ENCODE measurements around the gene ST6GAL1. TPM values are rescaled to one million over a fixed set of nuclear protein-coding genes. Genes with fewer than 3 reads are reported as not detected.
"Not testable (repeated sequence)": the region's sequence is repeated elsewhere in the genome, so short reads cannot be mapped to it uniquely, and the experiment has no call there.

ST6GAL1 gene, protein sequence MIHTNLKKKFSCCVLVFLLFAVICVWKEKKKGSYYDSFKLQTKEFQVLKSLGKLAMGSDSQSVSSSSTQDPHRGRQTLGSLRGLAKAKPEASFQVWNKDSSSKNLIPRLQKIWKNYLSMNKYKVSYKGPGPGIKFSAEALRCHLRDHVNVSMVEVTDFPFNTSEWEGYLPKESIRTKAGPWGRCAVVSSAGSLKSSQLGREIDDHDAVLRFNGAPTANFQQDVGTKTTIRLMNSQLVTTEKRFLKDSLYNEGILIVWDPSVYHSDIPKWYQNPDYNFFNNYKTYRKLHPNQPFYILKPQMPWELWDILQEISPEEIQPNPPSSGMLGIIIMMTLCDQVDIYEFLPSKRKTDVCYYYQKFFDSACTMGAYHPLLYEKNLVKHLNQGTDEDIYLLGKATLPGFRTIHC
- total RNA-seq = 61.8 TPM
- long read RNA-seq, full-length matches to known transcripts = 14 of 56 reads
- long read RNA-seq, partial matches to known transcripts = 5 of 56 reads
- long read RNA-seq, other reads (novel, unspliced or antisense) = 37 of 56 reads

DNA sequence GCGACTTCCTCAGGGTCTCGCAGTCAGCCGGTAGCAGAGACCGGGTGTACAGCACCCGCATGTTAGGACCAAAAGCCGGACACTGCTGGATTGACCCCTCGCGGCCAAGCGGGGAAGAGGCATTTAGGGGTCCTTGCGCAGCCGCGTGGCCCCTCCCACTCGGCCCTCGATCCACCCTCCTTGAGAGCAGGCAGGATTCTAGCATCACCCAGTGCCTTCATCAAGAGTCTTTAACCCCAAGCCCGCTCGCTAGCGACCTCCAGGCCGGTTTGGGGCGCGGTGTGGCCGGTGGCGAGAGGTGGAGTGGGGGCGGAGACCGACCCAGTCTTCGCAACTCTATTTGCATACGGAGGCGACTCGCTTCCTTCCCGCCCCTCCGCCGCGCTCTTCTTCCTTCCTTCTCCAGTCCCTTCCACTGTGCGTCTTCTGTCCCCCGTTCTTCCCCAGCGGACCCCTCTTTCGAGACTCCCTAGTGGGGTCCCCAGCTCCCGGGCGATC lies at the start of gene ST6GAL1:
ST6GAL1 (plus strand) TSS at position 384 of the 498 bp plus-strand sequence. CDS start 112,178 bp downstream, outside the sequence.
- peak; percentile 93 for DNase-seq (ENCODE audit: low spot score)
- intact Hi-C loops (cut with DNase I) = loop anchor here (2.0 to 5.0 kb wide), 6 partner anchors 45 to 257 kb away; partner anchors contain the start of gene EIF4A2

DNA sequence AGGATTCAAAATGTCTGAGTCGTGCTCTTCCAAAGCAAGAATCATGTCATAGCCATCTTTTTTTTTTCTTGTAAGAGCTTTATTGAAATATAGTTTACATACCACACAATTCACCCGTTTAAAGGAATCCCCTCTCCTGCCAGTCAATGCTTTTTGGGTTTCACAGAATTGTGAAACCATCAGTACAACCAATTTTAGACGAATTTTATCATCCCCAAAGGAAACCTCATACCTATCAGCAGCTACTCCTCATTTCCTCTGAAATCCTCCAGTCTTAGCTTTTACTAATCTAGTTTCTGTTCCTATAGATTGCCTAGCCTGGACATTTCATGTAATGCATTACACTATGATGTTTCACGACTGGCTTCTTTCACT lies 48.2 kb upstream of the ST6GAL1 start:
- no peak for DNase-seq (ENCODE audit: low spot score)
- intact Hi-C loops (cut with DNase I) = no loop called here

DNA sequence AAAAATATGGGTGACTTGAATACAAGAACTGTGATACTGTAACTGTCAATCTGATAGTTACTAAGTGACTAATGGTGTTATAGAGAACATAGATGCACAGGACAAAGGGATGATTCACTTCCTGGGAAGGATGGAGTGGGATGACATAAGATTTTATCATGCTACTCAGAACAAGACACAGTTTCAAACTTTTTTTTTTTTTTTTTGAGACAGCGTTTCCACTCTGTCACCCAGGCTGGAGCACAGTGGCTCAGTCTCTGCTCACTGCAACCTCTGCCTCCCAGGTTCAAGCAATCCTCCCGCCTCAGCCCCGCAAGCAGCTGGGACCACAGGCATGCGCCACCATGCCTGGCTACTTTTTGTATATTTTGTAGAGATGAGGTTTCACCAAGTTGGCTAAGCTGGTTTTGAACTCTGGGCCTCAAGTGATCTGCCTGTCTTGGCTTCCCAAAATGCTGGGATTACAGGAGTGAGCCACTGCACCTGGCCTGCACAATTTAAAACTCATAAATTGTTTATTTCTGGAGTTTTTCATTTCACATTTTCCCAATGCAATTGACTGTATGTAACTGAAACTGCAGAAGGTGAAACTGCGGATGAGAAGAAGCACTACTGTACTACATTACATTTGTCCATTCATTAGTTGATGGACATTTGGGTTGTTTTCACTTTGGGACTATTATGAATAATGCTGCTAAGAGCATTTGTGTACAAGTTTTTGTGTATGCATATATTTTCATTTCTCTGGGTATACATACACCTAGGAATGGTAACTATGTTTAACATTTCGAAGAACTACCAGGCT lies 47.2 kb upstream of the ST6GAL1 start:
- intact Hi-C loops (cut with DNase I) = no loop called here
- no peak for DNase-seq (ENCODE audit: low spot score)

DNA sequence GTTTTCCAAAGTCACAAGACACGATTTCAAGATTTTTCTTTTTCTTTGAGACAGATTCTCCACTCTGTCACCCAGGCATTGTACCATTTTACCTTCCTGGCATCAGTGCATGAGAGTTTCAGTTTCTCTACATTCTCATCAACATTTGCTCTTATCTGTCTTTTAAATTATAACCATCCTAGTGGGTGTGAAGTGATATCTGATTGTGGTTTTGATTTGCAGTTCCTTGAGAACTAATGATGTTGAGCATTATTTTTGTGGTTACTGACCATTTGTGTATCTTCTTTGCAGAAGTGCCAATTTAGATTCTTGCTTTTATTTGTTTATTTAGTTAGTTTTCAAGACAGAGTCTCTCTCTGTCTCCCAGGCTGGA lies 46.7 kb upstream of the ST6GAL1 start:
- DNase-seq (ENCODE audit: low spot score) = no peak
- intact Hi-C loops (cut with DNase I) = no loop called here

DNA sequence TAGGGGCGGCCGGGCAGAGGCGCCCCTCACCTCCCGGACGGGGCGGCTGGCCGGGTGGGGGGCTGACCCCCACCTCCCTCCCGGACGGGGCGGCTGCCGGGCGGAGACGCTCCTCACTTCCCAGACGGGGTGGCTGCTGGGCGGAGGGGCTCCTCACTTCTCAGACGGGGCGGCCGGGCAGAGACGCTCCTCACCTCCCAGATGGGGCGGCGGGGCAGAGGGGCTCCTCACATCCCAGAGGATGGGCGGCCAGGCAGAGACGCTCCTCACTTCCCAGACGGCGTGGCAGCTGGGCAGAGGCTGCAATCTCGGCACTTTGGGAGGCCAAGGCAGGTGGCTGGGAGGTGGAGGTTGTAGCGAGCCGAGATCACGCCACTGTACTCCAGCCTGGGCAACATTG lies 45.5 kb upstream of the ST6GAL1 start:
- DNase-seq (ENCODE audit: low spot score); intact Hi-C loops (cut with DNase I): not testable (repeated sequence)

DNA sequence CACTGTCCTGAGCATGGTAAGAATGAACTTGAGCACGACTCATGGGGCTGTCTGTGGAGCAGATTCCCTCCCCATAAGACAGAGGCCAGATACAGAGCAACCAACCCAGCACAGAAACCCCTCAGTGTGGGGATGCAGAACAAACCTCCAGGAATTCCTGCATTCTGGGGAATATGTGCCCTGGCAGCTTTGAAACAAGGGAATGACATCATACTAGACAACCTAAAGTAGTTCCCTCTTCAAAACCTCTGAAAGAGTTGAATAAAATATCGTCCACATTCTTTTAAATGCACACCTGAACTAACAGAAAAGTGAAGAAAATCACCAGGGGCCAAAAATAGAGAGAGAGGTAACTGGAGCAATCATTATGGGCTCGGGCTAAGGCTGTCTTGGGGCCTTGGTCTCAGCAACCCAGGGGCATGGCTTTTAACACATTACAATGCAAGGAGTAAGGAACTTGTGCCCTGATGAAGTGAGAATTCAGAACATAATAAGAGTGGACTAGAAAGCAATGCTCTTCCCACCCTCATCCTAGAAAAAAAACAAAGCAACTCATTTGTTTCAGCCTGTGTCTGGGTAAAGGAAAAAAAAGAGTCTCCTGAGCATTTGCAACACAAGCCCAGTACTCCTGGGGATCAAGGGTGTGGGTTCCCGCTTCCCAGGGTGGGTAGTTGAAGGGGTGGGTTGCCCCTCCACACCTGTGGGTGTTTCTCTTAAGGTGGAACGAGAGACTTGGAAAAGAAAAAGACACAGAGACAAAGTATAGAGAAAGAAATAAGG lies 43.9 kb upstream of the ST6GAL1 start:
- DNase-seq (ENCODE audit: low spot score) = no peak
- intact Hi-C loops (cut with DNase I) = no loop called here

DNA sequence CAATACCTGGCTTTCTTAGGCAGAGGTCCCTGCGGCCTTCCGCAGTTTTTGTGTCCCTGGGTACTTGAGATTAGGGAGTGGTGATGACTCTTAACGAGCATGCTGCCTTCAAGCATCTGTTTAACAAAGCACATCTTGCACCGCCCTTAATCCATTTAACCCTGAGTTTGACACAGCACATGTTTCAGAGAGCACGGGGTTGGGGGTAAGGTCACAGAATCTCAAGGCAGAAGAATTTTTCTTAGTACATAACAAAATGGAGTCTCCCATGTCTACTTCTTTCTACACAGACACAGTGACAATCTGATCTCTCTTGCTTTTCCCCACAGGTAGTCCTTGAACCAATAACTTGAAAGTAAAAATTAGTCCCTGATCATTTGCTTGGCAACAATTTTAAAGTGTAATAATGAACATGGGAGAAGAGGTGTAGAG lies 42.8 kb upstream of the ST6GAL1 start:
- intact Hi-C loops (cut with DNase I); DNase-seq (ENCODE audit: low spot score): not testable (repeated sequence)

DNA sequence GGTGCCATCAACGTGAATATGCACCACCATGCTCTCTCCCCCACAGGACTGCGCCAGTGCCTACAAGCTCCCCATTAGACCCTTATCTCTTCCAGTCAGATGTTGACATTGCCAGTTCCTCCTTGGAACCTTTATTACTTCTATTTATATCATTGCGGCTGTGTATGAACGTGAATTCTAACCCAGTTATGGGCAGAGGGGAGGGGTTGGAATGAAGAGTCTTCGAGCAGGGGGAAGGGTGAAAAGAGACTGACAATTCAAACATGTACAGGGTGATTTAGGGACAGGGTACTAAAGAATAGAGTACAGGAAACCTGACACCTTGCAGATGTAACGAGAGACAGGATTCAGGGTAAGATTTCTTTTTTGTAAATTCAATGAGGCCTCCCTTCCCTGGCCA lies 41.8 kb upstream of the ST6GAL1 start:
- DNase-seq (ENCODE audit: low spot score) = no peak
- intact Hi-C loops (cut with DNase I) = no loop called here

DNA sequence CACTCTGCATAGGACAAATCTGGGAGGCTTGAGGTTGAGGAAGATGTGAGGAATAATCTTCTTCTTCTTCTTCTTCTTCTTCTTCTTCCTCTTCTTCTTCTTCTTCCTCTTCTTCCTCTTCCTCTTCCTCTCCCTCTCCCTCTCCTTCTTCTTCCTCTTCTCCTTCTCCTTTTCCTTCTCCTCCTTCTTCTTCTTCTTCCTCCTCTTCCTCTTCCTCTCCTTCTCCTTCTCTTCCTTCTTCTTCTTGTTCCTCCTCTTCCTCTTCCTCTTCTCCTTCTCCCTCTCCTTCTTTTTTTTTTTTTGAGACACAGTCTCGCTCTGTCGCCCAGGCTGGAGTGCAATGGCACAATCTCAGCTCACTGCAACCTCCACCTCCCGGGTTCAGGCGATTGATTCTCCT lies 40.6 kb upstream of the ST6GAL1 start:
- DNase-seq (ENCODE audit: low spot score); intact Hi-C loops (cut with DNase I): not testable (repeated sequence)

DNA sequence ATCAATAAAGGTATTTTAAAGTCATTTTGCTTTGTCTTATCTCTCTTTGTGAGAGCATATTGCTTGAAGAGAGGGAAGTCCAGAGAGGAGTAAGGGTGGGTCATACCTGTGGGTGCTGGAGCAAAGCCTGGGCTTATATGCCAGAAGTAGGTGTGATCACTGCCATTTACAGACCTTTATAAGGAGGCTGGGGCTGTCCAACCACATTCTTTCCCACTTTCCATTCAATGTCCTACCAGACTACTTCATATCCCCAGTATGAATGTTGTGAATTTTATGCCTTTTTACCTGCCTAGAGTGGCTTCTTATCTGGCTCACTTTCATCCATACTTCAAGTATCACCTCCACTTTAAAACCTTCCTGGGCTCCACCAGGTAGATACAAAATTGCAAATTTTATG lies 39.4 kb upstream of the ST6GAL1 start:
- no peak for DNase-seq (ENCODE audit: low spot score)
- intact Hi-C loops (cut with DNase I) = no loop called here

DNA sequence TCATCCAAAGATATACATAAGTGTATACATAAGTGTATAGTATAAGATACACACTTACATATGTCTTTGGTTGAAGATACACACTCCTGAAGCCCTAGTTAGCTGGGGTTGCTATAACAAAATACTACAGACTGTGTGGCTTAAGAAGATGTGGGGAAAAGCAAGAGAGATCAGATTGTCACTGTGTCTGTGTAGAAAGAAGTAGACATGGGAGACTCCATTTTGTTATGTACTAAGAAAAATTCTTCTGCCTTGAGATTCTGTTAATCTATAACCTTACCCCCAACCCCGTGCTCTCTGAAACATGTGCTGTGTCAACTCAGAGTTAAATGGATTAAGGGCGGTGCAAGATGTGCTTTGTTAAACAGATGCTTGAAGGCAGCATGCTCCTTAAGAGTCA lies 37.3 kb upstream of the ST6GAL1 start:
- intact Hi-C loops (cut with DNase I); DNase-seq (ENCODE audit: low spot score): not testable (repeated sequence)

DNA sequence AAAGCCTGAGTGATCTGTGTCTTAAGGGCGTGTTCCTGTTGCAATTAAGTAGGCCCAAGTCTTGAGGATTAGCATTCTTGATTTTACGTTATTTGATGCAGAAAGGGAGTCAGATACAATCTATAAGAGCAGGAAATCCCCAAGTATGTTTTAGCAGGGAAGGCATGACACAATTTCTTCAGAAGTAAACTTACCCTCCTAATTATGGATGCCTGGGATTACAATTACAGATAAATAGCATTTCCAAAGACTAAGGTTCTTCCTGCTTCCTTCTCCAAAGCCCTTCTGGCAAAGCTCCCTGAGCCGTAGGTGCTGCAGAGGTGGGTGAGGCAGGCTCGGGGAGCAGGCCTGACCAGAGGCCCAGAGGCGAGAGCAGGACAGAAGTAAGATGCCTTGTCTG lies 34.9 kb upstream of the ST6GAL1 start:
- DNase-seq (ENCODE audit: low spot score) = no peak
- intact Hi-C loops (cut with DNase I) = no loop called here

DNA sequence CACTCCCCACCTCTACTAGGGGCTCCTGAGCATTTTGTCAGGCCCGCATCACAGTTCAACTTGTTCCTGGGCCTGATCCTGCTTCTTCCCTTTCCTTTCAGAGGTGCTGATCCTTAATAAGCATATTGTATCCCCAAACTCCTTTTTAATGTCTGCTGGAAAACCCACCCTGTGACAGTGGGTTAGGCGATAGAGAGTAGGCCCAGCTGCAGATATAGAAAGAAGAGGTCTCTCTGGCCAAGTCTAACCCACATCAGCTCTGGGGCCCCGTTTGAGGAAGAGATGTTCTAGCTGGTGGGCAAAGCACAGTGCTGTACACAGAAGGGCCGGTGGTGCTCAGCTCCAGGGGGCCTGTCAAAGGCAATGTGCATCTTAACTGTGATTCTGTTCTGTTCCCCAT lies 34.3 kb upstream of the ST6GAL1 start:
- DNase-seq (ENCODE audit: low spot score) = no peak
- intact Hi-C loops (cut with DNase I) = no loop called here

DNA sequence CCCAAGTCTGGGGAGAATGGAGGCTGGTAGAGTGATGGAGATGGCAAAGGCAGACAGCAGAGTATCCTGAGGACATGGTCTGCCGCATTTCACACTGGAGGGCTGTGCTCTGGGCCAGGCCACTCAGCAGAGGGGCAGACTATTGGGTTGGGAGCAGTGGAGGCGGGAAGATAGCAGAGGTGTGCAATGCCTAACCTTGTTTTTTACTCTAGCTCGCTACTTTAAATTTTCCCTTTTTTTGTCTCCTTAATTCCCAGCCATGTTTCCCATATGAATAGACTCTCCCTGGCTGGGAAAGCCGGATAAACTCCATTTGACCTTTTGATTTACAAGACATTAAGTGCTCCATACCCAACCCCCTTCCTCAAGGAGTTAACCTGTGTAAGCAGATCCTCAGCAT lies 33.5 kb upstream of the ST6GAL1 start:
- DNase-seq (ENCODE audit: low spot score) = no peak
- intact Hi-C loops (cut with DNase I) = no loop called here

DNA sequence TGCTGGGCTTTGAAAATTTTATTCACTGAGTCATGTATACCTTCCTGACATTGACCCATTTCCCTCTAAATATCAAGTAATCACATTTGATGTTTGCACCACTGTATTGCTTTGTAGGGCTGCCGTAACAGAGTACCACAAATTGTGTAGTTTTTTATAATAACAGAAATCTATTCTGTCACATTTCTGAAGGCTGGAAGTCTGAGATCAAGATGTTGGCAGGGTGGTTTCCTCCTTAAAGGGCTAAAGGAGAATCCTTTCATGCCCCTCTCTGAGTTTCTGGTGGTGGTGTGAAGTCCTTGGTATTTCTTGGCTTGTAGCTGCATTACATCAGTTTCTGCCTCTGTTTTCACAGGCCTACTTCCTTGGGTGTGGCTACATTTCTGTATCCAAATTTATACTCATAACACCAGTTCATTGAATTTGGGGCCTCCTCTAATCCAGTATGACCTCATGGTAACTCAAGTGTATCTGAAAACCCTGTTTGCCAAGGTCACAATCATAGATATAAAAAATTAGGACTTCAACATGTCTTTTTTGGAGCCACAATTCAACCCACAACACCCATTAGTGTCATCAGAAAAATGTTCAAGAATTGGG lies 29.1 kb upstream of the ST6GAL1 start:
- intact Hi-C loops (cut with DNase I) = no loop called here
- no peak for DNase-seq (ENCODE audit: low spot score)

DNA sequence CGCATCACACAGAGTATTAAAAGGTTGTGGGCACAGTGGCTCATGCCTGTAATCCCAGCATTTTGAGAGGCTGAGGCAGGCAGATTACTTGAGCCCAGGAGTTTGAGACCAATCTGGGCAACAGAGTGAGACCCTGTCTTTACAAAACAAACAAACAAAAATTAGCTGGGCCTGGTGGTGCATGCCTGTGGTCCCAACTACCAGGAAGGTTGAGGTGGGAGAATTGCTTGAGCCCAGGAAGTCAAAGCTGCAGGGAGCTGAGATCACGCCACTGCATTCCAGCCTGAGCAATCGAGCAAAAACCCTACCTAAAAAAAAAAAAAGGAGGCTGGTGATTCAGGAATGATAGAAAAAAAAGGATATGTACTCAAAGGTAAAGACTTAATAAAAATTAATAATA lies 28.2 kb upstream of the ST6GAL1 start:
- no peak for DNase-seq (ENCODE audit: low spot score)
- intact Hi-C loops (cut with DNase I) = no loop called here

DNA sequence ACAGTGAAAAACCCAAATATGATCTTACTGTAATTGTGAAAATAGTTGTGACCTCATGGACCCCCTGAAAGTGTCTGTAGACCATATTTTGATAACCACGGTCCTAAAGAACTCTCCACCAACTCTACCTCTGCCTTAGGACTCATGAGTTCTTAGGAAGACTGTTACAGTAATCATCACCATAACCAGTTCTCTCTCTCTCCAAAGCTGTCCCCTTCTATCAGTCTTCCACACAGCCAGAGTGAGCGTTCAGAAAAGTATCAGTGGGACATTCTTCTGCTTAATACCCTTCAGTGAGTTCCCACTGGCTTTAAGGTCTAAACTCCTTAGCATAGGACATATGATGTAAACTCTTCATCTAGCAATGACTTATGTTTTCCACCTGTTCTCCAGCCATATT lies 27.6 kb upstream of the ST6GAL1 start:
- no peak for DNase-seq (ENCODE audit: low spot score)
- intact Hi-C loops (cut with DNase I) = no loop called here

DNA sequence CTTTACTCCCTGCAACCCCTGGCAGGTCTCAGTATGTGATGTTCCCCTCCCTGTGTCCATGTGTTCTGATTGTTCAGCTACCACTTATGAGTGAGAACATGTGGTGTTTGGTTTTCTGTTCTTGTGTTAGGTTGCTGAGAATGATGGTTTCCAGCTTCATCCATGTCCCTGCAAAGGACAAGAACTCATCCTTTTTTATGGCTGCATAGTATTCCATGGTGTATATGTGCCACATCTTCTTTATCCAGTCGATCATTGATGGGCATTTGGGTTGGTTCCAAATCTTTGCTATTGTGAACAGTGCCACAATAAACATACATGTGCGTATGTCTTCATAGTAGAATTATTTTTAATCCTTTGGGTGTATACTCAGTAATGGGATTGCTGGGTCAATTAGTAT lies 26.6 kb upstream of the ST6GAL1 start:
- intact Hi-C loops (cut with DNase I); DNase-seq (ENCODE audit: low spot score): not testable (repeated sequence)

DNA sequence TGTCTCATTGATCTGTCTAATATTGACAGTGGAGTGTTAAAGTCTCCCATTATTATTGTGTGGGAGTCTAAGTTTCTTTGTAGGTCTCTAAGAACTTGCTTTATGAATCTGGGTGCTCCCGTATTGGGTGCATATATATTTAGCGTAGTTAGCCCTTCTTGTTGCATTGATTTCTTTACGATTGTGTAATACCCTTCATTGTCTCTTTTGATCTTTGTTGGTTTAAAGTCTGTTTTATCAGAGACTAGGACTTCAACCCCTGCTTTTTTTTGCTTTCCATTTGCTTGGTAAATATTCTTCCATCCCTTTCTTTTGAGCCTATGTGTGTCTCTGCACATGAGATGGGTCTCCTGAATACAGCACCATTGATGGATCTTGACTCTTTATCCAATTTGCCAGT lies 23.3 kb upstream of the ST6GAL1 start:
- intact Hi-C loops (cut with DNase I); DNase-seq (ENCODE audit: low spot score): not testable (repeated sequence)

Data from cardiac septum (tissue), 1 donor.